ENCODE results near the gene PRSS56.

PRSS56 gene

GRCh38 chr2:232486558-232487384, 33.4 kb upstream of the PRSS56 start:
- DNase-seq: no peak

GRCh38 chr2:232487385-232488096, 32.6 kb upstream of the PRSS56 start, which contains the start of gene ECEL1:
ECEL1 (minus strand) TSS chr2:232487834; CDS start chr2:232486653, 1,181 bp downstream.
- no peak for DNase-seq

DNA sequence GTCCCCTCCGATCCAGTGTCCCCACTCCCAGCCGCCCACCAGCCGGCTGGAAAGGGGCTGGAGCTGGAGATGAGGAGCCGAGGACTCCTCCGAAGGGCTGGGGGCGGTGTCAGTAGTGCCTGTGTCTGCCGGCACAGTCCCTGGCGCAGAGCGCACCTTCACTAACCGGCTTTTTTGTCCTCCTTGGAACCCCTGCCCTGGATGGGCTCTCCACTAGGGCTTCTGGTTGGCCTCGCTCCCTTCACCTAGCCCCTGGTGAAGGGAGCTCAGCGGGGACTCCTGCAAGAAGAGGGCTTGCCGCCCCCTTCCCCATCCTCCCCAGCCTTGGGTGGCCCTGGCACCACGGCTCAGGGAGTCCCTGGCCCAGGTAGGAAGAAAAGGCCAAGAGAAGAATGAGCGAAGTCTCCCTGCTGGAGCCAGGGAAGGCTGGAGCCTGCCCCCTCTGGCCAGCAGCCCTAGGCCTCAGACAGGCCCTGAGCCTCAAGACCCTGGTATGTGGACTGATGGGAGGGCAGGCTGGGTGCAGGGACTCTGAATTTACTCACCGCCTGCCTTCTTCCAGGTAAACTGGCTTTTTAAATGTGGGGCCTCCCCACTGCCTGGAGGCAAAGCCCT, 32.0 kb upstream of the PRSS56 start:
- DNase-seq: no peak

DNA sequence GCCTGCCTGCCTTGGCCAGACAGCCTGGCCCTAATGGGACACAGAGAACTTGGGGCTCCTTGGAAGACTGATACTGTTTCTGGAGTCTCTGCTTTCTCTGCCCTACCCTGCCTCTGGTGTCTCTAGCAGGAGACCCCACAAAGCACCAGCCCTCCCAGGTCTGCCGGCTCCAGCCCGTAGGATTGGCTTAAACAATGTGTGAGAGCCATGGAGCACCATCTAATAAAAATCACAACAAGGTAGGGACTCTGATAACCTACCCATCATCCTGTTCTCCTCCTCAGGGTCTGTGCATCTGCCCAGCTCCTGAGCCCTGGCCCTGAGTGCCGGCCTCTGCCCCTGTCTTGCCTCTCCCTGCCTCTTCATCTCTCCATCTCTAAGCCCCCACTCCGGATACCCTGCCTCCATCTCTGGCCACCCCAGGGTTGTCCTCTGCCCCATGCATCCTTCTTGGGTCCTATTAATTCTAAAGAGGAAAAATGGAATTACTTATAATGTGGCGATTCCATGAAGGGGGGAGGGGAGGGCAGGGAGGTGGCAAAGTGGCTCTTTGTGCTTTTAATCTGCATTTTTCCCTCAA, 31.4 kb upstream of the PRSS56 start:
- no peak for DNase-seq

- peak; percentile 41 for DNase-seq
Measured at GRCh38 chr2:232489516-232490220, 30.5 kb upstream of the PRSS56 start.

- peak; percentile 56 for DNase-seq
Measured at GRCh38 chr2:232490221-232491138, 29.7 kb upstream of the PRSS56 start.

DNA sequence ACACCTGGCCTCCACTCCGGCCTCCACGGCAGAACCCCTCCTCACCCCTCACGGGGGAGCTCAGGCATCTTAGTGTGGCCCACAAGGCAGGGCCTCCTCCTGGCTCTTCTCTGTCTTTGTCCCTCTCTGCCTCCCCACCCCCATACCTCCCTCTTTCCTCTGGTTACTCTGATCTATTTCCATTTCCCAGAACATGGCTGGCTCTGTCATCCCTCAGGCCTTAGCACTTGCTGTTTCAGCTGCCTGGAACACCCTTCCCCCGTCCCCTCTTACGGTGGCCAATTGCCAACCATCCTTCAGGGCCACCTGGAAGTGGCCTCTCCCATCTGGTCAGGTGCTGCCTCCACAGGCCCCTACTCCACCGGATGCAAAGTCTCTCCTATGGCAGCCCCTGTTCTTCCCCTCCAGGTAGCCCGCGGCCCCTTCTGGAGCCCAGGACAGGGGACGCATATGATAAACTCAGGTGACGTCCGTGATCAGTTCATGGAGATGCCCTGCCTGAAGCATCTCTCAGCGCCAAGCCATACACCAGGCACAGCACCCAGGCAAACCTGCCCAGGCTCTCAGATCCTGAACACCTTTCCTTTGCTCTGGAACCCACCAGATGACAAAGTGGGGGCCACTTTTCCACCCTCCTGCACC, 28.9 kb upstream of the PRSS56 start:
- no peak for DNase-seq

DNA sequence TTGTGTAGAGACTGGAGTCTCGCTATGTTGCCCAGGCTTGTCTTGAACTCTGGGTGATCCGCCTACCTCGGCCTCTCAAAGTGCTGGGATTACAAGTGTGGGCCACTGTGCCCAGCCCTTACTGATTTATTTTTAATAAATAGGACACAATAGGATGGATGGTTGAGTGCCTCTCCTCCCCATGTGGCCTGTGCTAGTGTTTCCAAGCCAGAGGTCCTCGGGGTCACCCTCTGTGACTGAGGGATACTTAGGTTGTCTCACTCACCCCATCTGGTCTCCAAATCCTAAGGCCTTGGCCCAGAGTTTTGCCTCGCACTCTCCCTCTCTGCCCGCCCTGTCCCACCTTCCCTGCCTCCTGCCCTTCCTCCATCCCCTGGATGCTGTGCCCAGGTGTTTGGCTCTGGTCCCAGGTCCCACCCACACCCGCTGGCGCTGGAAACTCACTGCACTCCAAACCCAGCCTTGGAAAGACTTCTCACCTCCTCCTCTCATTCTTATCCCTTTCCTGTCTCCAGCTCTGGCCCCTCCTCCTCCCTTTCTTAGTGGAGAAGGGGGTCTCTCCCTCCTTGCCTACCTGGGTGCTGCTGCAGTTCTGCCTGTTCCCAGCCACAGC, 27.8 kb upstream of the PRSS56 start:
- DNase-seq: no peak

- DNase-seq: no peak
Measured at GRCh38 chr2:232492963-232493700, 27.1 kb upstream of the PRSS56 start.

- DNase-seq: no peak
Measured at GRCh38 chr2:232493701-232494474, 26.3 kb upstream of the PRSS56 start.

DNA sequence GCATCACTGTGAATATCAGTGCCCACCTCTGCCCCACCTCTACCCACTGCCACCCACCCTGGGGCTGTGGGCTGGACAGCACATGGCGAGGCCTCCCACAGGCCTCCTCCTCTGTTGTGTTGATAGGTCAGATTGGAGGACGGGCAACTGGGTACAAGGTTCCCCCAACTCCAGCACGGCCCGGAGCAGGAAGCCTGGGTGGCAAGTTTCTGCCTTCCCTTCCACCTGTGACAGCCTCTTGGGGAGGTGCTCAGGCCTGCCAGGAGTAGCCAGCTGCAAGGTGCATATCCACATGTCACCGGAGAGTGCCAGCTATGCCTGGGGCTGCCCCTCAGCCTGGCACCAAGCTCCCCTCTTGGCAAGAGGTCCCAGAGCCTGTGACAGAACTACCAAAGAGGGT, 25.6 kb upstream of the PRSS56 start:
- no peak for DNase-seq

GRCh38 chr2:232495292-232495691, 24.9 kb upstream of the PRSS56 start:
- no peak for DNase-seq

DNA sequence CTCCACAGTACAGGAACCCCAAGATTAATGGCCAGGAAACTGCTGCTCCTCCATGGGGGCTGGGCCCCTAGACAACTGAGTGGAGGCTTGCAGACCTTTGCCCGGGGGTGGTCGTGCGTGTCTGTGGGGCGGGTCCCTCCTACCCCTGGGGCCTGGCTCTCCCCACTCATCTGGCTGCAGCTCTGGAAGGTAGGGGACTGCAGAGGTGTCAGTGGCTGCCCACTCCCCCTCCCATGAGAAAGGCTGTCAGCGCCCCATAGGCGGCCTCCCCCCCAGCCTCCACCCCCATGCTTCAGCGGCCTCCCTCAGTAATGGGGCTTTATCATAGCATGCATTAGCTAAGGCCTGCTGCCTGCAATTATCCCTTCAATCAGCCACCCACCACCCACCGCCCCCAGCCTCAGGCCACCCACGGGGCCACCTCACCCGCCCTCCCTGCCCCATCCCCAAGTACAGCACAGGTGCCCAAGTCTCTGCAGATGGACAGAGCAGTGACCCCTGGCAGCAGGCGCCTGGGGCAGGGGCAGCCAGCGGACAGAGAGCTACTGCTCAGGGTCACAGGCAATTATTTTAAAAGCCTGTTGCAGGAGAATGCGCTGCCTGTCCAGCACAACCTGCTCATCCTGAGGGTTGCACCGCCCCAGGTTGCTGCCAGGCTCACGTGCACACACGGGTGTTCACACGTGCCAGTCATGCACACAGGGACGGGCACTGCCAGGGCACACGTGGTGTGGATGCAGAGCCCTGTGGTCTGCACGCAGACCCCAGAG, 23.5 kb upstream of the PRSS56 start:
- no peak for DNase-seq

DNA sequence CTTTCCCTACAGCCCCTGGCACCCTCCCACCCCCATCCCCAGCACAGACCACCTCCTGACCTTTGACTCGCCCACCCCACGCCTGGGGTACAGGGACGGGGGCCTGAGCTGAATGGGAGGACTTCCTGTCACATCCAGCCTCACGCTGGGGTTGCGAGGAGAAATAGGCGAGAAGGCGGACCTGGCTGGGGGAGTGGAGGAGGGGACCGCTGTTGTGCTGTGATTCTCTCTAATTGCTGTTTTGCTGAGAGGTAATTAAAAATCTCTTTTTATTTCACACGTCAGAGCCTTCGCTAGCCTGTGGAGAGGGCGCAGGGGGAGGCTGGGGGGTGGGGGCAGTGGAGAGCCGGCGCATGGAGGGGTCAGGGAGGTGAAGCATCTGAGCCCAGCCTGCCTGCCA, 22.8 kb upstream of the PRSS56 start:
- no peak for DNase-seq

DNA sequence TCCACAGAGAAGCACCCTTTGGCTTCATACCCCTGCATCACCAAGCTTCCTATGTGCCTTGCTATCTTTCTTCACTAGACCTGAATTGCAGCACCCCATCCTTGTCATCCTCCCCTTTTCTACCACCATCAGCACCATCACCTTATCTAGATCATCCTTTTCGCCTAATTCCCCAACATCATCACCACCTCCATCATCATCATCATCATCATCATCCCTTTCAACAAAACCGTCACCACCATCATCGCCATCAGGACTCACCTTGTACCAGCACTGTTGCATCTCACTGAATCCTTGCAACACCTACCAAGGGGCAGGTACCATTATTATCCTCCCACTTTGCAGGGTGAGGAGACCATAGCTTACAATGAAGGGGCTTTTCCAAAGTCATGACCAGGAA, 21.7 kb upstream of the PRSS56 start:
- no peak for DNase-seq

- no peak for DNase-seq
Measured at GRCh38 chr2:232501331-232501771, 18.8 kb upstream of the PRSS56 start.

GRCh38 chr2:232501794-232502390, 18.3 kb upstream of the PRSS56 start:
- DNase-seq: no peak

DNA sequence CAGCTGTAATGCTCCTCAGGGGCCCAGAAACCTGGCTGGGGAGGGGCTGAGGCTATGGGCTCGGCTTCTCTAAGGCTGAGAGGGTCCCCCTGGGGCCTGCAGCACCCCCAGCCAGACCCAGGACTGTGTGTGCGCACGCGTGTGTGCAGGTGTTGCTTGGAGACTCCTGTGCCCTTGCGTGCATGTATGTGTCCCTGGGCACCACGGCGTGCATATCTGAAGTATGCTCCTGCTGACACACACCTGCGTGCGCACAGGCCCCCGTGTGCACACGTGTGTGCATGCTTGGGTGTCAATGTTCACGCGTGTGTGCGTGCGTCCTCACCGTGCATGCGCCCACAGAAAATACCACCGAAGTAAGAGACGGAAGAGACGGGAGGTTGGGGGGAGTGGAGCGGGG, 17.7 kb upstream of the PRSS56 start:
- DNase-seq: no peak
